LNCaP clone FGC (cell line): Measurements from ENCODE around the gene TMEM63B.

ENCODE experiments used
- DNase-seq: peaks from one replicate; pipeline ENCODE4 v3.0.0-alpha.2; 2011; ENCODE audit warnings: low read depth
- H3K4me3 ChIP-seq: 2 replicates; pipeline ENCODE4 v1.5.1; 2011; ENCODE audit warnings: mild to moderate bottlenecking, low read depth, low read length, control low read depth
- TF ChIP-seq, protein P1 (sequence below): IDR thresholded peaks from 2 replicates; pipeline ENCODE4 v1.5.1; 2012; ENCODE audit warnings: mild to moderate bottlenecking; ENCODE audit not compliant: control insufficient read depth, insufficient read depth; ENCODE audit errors: extremely low read depth

TMEM63B gene

DNA sequence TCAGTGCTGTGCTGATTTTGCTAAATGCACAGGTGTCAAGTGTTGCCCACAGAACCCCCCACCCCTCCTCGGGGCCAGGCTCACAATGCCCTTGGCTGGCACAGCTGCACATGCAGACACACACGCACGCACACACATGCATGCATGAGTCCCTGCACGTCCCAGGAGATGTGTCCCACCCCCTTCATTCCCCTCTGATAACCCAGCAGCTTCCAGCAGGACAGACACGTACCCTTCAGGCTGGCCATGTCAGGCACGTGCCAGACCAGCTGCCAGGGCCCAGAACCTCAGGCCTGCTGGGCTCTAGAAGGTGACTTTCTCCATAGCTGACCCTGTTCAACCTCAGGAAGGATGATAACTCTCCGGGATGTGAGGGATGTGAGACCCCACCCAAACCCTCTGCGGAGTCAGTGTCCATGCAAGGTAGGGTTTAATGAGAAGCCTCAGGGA is 44.5 kb upstream of the TMEM63B start:
- DNase-seq = no peak
- H3K4me3 ChIP-seq = no peak overlapping the region
- TF ChIP-seq, protein P1, sequence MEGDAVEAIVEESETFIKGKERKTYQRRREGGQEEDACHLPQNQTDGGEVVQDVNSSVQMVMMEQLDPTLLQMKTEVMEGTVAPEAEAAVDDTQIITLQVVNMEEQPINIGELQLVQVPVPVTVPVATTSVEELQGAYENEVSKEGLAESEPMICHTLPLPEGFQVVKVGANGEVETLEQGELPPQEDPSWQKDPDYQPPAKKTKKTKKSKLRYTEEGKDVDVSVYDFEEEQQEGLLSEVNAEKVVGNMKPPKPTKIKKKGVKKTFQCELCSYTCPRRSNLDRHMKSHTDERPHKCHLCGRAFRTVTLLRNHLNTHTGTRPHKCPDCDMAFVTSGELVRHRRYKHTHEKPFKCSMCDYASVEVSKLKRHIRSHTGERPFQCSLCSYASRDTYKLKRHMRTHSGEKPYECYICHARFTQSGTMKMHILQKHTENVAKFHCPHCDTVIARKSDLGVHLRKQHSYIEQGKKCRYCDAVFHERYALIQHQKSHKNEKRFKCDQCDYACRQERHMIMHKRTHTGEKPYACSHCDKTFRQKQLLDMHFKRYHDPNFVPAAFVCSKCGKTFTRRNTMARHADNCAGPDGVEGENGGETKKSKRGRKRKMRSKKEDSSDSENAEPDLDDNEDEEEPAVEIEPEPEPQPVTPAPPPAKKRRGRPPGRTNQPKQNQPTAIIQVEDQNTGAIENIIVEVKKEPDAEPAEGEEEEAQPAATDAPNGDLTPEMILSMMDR = no peak

DNA sequence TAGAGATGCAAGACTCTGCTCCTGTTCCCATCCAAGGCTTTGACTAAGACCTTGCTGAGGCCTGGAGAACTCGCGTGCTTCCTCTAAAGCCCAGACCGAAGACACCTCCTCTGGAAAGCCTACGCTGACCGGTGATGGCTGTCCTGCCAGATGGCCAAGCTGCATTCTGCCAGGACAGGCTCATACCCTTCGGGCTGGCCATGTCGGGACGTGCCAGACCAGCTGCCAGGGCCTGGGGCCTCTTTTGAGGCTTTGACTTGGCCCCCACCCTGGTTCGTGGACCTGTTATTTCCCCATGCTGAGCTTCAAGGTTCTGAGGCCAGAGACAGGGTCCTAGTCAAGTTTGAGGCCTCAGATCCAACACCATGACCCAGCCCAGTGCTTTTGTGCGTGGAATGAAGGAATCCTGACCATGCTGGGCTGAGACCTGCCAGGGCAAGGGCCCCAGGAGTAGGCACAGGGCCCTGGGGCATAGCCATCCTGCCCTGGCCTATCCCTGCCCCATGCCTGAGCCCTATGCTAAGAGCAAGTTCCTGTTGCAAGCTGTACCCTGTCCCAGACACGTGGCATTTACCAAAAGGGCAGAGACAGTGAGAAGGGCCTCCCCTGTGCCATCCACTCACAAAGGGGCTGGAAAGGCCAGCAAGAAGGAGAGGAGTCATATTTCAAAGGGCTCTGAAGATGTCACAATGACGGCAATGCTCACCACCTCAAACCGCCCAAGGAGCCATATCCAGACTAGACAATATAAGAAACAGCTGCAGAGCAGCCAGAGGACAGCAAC is 42.9 kb upstream of the TMEM63B start:
- H3K4me3 ChIP-seq = no peak overlapping the region
- DNase-seq = no peak

GRCh38 chr6:44085219-44085618 is 42.1 kb upstream of the TMEM63B start:
- DNase-seq = no peak
- TF ChIP-seq, protein P1 = no peak
- no peak overlapping the region for H3K4me3 ChIP-seq

More for the DNA sequence above, 42.9 kb upstream of the TMEM63B start:
- TF ChIP-seq, protein P1 = no peak

DNA sequence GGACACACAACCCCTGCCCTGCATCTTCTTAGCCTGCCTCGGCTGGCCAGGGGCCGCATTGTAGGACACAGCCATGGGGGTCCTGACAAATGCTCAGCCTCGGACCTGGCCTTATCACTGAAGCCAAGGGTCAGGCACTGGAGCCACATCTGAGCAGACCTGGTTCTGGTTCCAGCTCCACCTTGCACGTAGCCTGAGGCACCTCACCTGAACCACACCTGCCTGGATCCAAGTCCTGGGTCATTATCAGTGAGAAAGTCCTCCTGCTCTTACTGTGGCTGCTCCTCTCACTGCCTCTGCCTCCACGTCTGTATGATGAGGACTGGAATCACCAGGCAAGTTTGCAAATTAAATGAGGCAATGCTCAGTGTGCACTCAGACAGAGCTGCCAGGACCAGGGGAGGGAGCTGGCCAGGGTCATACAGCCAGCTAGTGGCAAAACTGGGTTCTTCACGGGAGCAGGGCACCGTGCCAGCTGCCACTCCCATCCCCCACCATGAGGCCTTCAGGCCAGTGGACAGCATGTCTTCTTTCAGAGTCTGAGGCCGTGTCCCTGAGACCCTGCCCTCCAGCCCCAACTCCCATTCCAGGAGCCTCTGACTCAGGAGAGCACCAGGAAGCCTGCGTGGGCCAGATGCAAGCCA is 40.3 kb upstream of the TMEM63B start:
- no peak overlapping the region for H3K4me3 ChIP-seq
- no peak for DNase-seq
- TF ChIP-seq, protein P1 = peak; percentile 13; the same call in 1 of the 2 replicates

DNA sequence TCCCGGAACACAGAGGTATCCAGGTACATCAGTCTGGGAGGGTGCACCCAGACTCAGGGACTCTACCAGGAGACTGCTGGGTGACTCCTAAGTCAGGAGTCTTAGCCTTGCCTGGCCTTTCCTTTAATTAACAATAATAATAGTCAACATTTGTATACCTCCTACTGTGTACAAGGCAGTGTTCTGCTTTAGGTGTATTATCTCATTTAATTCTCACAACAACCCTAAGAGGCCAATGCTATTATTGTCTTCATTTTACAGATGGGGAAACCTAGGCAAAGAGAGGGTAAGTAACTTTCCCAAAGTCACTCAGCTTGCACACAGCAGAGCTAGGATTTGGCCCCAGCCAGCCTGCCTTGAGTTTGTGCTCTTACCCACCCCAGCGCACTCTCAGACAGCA is 39.7 kb upstream of the TMEM63B start:
- TF ChIP-seq, protein P1 = no peak

GRCh38 chr6:44088827-44089590 is 38.3 kb upstream of the TMEM63B start:
- DNase-seq = no peak

More for the DNA sequence above, 39.7 kb upstream of the TMEM63B start:
- H3K4me3 ChIP-seq = no peak overlapping the region
- no peak for DNase-seq

More at GRCh38 chr6:44088827-44089590, 38.3 kb upstream of the TMEM63B start:
- no peak overlapping the region for H3K4me3 ChIP-seq
- TF ChIP-seq, protein P1 = no peak
